T-helper 22 cell (primary cell): ENCODE results near the gene TNFSF12.

Source experiments
- DNase-seq: peaks from one replicate; pipeline ENCODE4 v3.0.0-alpha.2; 2020; ENCODE audit warnings: low read depth

TNFSF12 gene, protein sequence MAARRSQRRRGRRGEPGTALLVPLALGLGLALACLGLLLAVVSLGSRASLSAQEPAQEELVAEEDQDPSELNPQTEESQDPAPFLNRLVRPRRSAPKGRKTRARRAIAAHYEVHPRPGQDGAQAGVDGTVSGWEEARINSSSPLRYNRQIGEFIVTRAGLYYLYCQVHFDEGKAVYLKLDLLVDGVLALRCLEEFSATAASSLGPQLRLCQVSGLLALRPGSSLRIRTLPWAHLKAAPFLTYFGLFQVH

DNA sequence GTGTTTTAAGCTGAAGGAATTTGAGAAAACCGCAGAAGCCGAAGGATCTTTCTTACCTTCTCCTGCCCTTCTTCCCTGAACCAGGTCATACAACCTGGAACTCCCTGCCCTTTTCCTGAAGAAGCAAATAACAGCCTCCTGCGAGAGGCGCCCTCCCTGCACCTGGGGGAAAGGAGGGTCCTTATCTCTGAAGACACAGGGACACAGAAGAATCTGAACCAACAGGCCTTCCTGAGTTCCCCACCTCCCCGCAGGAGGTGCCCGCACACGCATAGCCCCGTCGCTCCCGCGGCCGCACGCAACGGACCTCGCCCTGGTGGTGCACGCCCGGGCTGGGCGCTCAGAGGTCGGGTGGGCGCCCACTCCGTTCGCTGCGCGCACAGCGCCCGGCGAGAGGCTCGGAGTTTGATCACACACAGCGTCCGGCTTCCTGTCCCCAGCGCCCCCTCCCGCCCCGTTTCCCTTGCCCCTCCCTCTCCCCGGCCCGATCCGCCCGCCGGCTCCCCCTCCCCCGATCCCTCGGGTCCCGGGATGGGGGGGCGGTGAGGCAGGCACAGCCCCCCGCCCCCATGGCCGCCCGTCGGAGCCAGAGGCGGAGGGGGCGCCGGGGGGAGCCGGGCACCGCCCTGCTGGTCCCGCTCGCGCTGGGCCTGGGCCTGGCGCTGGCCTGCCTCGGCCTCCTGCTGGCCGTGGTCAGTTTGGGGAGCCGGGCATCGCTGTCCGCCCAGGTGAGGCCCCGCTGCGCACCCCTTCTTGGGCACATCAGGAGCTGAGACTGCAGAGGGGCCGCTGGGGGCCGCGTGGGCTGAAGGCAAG lies at the start of gene TNFSF12:
TNFSF12 (plus strand) TSS at position 474 of the 816 bp plus-strand sequence; CDS start at position 570, 96 bp downstream.
- peak; percentile 42 for DNase-seq

DNA sequence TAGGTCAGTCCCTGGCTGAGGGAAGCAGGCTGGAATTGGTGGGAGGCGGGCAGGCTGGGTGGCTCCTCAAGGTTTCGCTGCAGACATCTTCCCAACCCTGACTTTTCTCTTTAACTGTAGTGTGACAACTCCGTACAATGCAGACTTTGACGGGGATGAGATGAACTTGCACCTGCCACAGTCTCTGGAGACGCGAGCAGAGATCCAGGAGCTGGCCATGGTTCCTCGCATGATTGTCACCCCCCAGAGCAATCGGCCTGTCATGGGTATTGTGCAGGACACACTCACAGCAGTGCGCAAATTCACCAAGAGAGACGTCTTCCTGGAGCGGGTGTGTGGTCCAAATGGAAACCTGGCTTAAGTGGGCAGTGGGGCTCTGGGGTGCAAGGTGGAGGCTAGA lies 49.7 kb upstream of the TNFSF12 start:
- DNase-seq, result no peak

DNA sequence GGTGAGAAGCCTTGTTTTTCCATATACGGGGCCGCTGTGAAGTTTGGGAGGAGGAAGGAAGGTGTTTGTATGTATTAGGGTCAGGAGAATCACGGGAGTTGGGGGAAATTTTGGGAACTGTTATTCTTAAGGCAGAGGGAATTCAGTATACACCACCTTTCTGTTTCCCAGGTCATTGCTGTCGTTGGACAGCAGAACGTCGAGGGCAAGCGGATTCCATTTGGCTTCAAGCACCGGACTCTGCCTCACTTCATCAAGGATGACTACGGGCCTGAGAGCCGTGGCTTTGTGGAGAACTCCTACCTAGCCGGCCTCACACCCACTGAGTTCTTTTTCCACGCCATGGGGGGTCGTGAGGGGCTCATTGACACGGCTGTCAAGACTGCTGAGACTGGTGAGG lies 47.1 kb upstream of the TNFSF12 start:
- DNase-seq, result no peak

DNA sequence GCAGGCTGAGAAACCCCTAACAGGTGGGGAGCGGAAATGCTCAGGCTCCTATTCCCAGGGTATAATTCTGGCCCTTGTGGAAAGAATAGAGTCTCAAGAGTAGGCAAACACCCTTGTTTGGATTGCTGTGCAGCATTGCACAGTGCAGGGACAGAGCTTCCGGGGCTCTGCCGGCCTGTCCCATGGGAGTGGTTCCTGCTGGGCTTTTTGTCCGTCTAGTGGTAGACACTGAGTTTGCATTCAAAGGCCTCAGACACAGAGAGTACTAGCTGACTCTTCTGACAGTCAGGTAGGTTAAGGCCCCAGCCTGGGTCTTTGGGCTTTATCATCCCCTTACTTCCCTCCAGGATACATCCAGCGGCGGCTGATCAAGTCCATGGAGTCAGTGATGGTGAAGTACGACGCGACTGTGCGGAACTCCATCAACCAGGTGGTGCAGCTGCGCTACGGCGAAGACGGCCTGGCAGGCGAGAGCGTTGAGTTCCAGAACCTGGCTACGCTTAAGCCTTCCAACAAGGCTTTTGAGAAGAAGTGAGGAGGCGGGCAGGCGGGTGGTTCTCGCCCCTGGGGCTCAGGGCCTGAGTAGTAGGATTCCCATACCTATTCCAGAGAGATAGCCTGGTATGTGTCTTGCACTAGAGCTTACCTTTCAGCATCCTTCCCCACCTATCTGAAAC lies 46.5 kb upstream of the TNFSF12 start:
- no peak for DNase-seq

DNA sequence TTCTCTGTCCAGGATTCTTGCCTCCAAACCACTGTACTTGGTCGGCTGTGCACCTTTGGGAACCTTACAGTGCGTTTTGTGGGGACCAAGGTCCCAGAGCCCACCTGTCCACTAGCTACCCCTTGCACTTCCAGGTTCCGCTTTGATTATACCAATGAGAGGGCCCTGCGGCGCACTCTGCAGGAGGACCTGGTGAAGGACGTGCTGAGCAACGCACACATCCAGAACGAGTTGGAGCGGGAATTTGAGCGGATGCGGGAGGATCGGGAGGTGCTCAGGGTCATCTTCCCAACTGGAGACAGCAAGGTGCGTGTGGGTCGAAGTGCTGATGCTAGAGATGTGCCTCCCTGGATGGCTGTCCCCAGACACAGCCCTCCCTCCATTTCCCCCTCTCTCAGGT lies 45.9 kb upstream of the TNFSF12 start:
- no peak for DNase-seq

DNA sequence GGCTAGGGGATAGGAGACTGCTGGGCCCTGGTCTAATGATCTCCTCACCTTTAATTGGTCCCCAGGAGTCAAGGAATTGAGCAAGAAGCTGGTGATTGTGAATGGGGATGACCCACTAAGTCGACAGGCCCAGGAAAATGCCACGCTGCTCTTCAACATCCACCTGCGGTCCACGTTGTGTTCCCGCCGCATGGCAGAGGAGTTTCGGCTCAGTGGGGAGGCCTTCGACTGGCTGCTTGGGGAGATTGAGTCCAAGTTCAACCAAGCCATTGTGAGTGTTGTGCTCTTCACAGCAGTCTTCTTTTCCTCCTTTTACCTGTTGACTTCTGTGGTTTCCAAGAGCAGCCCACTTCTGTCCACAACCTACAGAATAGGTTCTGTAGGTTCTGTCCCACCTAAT lies 45.3 kb upstream of the TNFSF12 start:
- DNase-seq, result no peak

DNA sequence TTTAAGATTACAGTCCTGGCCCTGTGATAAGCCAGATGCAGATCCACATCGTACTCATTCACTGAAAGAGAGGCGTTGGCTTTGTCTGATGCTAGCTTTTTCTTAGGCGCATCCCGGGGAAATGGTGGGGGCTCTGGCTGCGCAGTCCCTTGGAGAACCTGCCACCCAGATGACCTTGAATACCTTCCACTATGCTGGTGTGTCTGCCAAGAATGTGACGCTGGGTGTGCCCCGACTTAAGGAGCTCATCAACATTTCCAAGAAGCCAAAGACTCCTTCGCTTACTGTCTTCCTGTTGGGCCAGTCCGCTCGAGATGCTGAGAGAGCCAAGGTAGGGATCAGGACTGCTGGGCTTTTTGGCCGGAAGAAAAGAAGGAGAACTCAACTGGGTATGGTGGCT lies 40.7 kb upstream of the TNFSF12 start:
- DNase-seq, result no peak

DNA sequence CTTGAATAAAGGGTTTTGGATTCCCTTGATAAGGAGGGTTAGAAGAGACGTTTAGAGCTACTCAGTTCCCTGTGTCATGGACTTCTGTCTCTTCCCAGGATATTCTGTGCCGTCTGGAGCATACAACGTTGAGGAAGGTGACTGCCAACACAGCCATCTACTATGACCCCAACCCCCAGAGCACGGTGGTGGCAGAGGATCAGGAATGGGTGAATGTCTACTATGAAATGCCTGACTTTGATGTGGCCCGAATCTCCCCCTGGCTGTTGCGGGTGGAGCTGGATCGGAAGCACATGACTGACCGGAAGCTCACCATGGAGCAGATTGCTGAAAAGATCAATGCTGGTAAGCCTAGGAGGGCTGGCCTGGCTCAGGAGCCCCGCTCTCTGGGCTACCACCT lies 40.0 kb upstream of the TNFSF12 start:
- no peak for DNase-seq

DNA sequence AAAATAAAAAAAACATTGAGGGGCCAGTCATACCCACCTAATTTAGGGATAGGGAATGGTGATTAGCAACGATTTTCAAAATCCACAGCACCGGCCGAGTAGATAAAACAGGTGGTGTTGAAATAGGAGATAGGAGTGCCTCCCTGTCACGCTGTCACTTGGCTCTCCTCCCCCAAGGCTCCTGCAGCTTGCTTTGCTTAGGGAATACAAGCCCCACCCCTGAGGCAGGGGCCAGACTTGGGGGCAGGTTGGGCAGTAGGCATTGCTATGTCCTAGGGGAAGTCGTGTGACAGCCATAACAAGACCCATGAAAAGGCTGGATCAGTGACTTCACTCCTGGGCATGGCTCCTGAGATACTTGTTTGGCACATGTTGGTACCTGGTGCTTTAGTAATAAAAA lies 38.9 kb upstream of the TNFSF12 start:
- DNase-seq, result no peak

DNA sequence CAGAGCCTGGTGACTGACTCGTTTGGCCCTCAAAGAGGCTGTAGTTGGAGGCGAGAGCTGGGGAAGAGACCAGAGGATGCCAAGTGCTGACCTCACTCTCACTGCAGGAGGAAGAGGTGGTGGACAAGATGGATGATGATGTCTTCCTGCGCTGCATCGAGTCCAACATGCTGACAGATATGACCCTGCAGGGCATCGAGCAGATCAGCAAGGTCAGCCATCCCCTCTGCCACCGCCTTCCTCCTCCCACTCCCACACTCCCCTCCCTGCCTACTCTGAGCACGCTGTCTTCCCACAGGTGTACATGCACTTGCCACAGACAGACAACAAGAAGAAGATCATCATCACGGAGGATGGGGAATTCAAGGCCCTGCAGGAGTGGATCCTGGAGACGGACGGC lies 37.8 kb upstream of the TNFSF12 start:
- DNase-seq, result no peak

DNA sequence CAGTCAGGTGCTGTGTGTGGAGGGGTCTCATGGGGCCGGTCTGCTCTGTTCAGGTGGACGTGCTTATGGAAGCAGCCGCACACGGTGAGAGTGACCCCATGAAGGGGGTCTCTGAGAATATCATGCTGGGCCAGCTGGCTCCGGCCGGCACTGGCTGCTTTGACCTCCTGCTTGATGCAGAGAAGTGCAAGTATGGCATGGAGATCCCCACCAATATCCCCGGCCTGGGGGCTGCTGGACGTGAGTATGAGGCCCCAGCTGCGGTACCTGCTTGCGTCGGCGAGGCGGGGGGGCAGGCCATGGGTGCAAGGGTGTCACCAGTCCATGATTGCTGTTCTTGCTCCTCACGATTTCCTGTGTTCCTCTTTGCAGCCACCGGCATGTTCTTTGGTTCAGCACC lies 36.8 kb upstream of the TNFSF12 start:
- no peak for DNase-seq

DNA sequence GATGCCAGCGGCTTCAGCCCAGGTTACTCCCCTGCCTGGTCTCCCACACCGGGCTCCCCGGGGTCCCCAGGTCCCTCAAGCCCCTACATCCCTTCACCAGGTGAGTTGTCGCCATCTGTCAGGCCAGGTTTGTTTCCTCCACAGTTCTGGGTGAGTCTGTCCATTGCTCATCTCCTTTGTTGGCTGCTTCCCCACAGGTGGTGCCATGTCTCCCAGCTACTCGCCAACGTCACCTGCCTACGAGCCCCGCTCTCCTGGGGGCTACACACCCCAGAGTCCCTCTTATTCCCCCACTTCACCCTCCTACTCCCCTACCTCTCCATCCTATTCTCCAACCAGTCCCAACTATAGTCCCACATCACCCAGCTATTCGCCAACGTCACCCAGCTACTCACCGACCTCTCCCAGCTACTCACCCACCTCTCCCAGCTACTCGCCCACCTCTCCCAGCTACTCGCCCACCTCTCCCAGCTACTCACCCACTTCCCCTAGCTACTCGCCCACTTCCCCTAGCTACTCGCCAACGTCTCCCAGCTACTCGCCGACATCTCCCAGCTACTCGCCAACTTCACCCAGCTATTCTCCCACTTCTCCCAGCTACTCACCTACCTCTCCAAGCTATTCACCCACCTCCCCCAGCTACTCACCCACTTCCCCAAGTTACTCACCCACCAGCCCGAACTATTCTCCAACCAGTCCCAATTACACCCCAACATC lies 35.9 kb upstream of the TNFSF12 start:
- DNase-seq, result no peak

DNA sequence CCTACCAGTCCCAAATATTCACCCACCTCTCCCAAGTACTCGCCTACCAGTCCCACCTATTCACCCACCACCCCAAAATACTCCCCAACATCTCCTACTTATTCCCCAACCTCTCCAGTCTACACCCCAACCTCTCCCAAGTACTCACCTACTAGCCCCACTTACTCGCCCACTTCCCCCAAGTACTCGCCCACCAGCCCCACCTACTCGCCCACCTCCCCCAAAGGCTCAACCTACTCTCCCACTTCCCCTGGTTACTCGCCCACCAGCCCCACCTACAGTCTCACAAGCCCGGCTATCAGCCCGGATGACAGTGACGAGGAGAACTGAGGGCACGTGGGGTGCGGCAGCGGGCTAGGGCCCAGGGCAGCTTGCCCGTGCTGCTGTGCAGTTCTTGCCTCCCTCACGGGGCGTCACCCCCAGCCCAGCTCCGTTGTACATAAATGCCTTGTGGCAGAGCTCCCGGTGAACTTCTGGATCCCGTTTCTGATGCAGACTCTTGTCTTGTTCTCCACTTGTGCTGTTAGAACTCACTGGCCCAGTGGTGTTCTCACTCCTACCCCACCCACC lies 34.9 kb upstream of the TNFSF12 start:
- DNase-seq, result no peak

DNA sequence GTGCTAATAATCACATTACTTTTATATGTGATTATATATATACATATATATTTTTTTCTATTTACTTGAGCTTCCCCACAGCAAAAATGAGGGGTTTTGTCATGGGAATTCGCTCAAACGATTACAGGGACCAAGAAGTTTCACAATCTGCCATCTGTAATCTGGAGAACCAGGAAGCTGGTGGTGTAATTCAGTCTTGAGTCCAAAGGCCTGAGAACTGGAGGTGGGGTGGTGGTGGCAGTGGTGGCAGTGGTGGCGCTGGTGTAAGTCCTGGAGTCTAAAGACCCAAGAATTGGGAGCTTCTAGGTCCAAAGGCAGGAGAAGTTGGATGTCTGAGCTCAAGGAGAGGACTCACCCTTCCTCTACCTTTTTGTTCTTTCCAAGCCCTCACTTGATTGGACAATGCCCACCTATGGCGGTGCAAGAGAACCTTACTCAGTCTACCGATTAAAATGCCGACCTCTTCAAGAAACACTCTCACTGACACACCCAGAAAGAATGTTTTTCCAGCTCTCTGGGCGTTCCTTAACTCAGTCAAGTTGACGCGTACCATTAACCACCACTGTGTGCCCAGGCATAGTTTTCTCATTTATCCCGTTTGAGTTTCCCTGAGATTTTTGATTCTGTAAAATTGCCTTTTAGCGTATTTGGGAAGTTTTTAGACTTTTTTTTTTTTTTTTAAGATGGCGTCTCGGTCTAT lies 32.8 kb upstream of the TNFSF12 start:
- no peak for DNase-seq

DNA sequence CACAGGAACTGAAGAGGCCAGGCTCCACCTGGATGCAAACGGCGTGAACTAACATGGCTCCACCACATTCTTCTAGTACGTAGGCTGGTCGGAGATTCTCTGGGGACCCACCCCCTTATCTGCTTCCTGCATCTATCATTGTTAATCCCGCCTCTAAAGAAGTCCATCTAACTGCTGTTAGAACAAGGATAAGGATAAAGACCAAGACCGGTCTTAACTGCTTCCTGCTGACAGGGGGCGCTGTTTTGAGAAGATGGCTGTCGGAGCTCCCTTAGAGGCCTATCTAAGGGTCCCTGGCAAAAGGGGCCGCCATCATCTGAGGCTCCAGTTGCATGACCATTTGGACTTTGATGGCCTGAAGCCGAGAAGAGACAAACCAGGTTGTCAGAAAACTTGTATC lies 25.8 kb upstream of the TNFSF12 start:
- DNase-seq, result no peak

DNA sequence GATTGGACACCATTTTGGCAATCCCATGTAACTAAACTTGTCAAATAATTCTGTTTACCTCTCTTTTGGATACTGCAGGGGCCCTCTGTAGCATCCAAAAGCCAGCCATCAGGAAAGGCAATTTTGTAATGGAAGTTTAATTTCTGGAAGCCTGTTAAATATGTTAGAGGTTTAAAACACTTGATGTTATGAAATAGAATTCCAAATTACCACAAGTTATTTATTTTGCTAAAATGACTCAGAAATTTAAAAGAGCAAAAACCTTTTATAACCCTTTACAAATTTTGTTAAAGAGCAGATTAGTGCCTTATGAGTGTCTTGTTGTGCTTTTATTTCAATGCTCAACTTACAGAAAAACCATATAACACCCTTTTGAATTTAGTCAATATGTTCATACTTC lies 20.0 kb upstream of the TNFSF12 start:
- DNase-seq, result no peak

DNA sequence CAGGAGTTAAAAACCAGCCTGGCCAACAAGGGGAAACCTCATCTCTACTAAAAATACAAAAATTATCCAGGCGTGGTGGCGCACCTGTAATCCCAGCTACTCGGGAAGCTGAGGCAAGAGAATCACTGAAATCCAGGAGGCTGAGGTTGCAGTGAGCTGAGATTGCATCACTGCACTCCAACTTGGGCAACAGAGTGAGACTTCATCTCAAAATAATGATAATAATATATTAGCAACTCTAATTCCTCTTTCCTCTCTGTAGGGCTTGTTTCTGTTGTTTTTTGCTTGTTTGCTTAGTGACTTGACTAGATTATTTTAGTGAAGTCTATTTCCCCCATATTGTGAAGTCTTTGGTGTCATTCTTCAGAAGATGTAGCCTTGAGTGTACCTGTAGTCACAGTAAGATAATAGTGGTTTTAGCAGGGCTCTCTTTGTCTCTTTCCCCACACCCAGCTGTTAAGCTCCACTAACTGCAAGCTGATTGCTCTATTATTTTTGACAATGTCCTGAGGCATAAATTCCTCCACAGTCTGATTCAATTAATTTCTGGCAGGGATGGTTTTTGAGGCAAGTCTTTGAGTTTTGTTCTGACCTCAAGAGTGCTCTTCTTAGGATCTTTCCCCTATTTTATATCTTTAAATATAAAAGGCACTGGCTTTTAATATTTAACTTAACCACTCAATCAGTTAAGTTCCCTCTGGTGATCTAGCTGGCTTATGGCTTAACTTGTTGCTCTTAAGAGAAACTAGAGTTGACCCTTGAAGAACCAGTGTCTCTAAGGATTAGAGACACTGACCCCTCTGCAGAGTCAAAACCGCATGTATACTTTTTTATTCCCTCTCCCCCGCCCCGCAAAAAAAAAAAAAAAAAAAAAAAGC lies 18.6 kb upstream of the TNFSF12 start:
- no peak for DNase-seq

DNA sequence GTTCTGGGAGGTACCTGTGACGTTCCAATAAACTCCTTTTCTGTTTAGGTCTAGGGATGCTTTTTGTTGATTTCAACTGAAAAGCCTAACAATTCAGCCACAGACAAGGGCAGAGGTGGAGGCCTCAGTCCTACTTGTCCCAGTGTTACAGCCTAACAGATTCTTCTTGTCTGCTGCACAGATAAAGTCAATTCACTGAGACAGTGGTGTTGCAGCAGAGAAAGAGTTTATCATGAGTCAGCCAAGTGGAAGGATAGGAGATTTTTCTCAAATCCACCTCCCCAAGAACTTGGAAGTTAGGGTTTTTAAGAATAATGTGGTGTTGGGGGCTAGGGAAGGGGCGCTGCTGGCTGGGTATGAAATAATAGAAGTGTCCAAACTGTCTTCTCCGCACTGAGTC lies 10.8 kb upstream of the TNFSF12 start:
- no peak for DNase-seq

DNA sequence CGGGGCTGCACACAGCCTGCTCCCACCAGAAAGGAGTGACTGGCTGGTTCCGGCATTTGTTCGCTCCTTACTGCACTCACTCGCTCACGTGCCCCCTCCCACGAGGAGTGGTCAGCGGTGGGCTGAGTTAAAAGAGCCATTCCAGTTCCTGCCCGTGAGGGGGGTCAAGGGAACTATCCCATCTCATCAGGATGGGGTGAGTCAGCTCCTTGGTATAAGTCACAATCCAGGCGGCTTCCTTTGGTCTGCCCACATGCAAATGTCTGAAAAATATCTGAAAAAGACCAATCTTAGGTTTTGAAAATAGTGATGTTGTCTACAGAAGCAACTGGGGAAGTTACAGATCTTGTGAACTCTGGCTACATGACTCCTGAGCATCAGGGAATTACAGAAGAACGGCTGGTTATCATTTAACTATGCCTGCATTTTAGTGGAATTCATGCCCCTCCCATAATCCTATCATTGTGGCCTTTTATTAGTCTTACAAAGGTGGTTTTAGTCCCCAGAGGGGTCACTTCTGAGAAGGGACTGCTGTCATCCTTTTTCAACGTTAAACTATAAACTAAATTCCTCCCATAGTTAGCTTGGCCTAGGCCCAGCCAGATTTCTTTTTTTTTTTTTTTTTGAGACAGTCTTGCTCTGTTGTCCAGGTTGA lies 9.8 kb upstream of the TNFSF12 start:
- DNase-seq, result no peak

DNA sequence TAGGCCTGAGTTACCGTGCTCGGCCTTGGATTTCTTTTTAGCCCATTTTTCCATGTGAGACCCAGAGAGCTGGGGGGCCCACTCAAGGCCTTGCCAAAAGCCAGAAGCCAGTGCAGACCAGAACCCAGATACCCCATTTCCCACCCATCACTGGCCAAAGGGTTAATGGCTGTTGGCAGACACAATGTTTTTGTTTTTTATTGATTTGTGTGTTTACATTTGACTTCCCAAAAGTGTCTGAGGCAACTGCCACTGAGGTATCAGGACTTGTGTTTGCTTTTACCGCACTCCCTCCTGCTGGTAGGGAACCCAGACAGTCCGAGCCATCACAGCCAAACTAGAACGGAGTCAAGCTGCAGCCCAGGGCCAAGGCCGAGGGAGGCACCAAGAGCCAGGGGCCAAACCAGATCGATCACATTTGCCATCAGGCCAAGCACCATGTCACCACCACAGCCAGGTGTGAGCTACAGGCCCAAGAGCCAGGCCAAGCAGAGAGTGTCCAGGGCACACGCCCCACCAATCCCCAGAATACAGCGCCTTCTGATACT lies 7.7 kb upstream of the TNFSF12 start:
- no peak for DNase-seq
